Measurements from ENCODE around the gene RGS6.
A peak's percentile ranks its signal among the peaks of the same experiment; 100 is the strongest.

The RGS6 gene

DNA sequence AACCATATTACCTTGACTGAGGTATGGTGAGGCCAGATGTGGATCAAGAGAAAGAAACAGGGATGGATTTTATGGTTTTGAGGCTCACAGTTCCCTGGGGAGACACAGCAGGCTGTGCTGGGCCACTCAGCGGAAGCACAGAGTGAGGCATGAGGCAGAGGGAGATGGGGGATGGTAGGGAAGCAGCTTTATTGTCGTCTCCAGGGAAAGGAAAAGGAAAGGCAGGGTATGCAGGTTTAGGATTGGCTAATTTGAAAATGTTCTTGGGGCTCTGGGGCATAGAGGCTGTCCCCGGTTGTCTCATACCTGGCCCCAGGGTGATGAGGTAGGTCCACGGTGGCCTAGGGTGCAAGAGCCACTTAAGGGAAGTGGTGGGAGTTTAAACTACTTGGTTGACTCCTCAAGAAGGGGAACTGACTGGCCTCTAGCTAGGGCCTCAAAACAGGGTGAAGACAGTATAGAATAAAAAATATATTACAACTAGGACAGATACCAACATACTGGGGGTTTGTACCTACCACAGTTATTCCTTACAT, 322.8 kb downstream of the RGS6 start:
- no peak for DNase-seq

DNA sequence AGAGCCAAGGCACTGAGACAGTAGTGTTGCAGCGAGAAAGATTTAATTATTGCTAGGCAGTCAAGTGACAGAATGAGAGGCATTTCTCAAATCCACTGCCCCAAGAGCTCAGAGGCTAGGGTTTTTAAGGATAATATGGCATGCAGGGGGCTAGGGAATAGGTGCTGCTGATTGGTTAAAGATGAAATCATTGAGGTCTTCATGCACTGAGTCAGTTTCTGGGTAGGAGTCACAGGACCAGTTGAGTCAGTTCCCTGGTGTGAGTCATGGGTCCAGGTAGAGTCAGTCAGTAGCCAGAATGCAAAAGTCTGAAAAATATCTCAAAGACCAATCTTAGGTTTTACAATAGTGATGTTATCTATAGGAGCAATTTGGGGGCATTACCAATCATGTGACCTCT, 323.8 kb downstream of the RGS6 start:
- DNase-seq = no peak

- no peak for DNase-seq
These were observed 328.8 kb downstream of the RGS6 start for GRCh38 chr14:72261068-72261467.

- no peak for DNase-seq
These were observed 330.5 kb downstream of the RGS6 start for GRCh38 chr14:72262771-72263170.

DNA sequence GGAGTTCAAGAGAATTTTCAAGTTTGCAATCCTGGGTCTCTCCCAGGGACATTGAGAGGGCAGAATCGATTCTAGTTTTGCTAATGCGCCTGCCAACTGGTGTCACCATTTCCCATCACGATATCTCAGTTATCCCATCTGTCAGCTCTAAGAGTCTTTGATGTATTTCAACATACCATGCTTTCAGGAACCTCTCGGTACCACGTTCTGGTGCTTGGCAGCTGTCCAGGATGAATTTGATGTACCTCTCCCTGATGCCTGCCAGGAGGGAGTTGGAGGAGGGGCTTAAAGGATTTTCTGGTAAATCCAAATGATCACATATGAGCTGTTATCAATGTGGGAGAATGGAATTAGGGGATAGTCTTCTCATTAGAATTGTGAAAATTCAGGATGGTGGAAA, 332.5 kb downstream of the RGS6 start:
- no peak for DNase-seq

- no peak for DNase-seq
These were observed 338.0 kb downstream of the RGS6 start for GRCh38 chr14:72270147-72270727.

DNA sequence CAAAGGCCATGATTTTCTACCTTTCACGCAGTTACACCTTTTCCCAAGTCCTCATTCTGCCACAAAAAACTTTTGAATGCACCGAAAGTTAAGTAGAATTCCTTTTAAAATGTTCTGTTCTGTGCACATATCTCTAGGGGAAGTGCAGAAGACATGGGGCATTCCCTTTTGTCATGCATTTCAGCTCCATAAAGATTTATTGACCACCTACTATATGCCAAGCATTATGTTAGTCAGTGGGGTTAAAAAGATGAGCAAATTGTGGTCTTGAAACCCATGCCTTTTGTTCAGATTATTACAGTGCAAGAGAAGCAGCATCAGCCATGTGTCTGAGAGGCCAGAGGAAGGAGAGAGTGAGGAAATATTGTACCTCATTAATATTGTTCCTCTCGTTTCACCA, 338.5 kb downstream of the RGS6 start:
- no peak for DNase-seq

- no peak for DNase-seq
These were observed 343.0 kb downstream of the RGS6 start for GRCh38 chr14:72275242-72275641.

- no peak for DNase-seq
These were observed 346.1 kb downstream of the RGS6 start for GRCh38 chr14:72278316-72278715.

DNA sequence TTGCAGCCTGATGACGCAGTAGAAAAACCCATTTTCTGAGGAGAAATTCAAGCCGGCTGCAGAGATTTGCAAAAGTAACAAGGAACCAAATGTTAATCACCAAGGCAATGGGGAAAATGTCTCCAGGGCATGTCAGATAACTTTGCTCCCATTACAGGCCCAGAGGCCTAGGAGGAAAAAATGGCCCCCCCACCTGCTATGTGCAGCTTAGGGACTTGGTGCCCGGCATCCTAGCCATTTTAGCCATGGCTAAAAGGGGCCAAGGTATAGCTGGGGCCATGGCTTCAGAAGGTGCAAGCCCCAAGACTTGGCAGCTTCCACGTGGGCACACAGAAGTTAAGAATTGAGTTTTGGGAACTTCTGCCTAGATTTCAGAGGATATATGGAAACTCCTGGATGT, 351.9 kb downstream of the RGS6 start:
- DNase-seq = no peak

- no peak for DNase-seq
These were observed 358.0 kb downstream of the RGS6 start for GRCh38 chr14:72290241-72290640.

DNA sequence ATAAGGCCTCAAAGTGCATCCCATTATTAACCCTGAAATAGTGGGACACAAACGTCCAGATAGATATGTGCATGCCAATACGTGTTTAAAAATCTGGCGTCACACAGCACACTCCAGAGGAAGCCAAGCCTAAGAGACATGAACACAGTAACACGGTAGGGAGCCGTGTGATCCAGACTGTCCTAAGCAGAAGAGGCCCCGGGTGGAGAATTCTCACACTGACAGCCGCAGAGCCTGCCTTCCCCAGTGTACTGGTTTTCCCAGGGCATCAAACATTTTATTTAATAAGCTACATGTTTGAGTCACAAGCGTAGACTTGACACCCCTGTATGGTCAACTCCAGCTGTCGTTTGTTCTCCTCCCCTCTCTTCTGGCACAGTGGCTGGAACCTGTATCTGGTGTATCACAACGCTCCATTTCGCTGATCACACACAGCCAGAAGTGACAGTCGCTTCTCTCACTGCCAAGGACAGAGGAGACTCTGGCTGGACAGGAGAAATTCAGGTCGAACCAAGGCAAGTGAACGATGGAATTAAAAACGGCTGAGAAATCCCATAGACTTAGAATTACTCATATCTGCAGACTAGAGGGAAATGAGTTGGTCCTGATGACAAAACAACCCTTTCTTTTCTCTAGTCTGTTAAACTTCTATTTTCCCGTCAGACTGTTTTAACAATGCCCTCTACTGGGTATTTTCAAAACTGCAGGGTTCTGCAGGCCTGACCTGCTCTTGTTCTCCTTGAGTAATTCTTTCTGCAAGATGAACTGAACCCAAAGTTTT, 359.9 kb downstream of the RGS6 start:
- peak; percentile 40 to 76 for DNase-seq

GRCh38 chr14:72292689-72293024, 360.4 kb downstream of the RGS6 start:
- peak in 1 of 2 experiments; percentile 19 for DNase-seq

- no peak for DNase-seq
These were observed 369.1 kb downstream of the RGS6 start for GRCh38 chr14:72301352-72301751.

DNA sequence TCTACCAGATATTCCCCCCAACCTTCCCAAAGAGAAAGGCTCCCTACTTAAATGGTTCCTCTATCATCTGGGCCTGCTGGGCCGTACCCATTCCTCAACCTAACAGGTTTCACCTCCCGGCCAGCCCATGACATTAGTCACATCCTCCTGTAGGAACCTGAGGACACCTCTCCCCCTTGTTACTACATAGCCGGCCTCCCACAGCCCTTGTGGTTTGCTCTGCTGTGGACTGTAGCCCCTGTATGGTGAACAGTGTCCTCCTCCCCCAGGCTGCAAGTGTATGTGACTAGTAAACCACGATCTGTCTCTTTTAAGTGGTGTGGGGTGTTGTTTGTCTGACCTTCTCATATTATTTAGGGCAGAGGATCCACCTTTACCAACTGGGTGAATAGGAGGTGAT, 371.7 kb downstream of the RGS6 start:
- DNase-seq = no peak

- DNase-seq = no peak
These were observed 373.3 kb downstream of the RGS6 start for GRCh38 chr14:72305561-72305960.

DNA sequence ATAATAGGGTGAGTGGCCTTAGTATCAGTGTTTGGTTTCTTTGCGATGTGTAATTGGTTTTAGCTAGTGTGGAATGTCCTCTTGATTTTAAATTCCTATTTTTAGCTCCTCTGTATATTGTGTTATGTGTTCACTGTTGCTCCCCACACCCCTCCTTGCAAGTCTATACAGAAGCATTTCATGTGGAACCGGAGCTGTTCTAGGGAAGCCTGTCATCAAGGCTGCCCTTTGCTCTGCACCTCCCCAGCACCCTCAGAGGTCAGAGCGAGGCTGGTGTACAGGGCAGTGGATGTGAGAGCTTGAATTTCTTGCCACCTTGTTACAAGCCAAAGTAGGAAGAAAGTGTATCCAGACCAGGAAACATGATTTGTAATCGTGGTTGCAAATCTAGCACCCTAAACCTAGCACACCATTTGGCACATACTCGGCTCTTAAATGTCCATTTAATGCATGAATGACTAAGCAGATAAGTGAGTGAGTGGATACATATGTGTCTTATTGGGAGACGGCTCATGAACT, 376.8 kb downstream of the RGS6 start:
- no peak for DNase-seq

- no peak for DNase-seq
These were observed 378.9 kb downstream of the RGS6 start for GRCh38 chr14:72311116-72311515.

DNA sequence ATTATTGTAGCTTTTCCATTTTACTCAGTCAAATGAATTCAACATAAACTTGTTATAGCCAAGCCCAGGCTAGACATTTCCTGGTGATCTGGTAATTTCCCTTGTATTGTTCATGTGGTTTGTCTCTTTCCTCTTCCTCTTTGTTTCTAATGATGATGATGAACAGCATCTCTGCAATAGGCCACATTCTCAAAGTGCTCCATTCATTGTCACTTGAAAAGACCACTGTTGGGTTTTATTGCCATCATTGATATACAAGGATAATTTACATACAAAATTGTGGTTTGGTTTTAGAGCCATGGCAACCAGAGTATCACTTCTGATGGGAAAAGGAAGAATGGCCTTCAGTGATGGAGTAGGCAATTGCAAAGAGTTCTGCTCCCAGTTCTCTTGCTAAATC, 379.3 kb downstream of the RGS6 start:
- DNase-seq = peak; percentile 5 to 49

DNA sequence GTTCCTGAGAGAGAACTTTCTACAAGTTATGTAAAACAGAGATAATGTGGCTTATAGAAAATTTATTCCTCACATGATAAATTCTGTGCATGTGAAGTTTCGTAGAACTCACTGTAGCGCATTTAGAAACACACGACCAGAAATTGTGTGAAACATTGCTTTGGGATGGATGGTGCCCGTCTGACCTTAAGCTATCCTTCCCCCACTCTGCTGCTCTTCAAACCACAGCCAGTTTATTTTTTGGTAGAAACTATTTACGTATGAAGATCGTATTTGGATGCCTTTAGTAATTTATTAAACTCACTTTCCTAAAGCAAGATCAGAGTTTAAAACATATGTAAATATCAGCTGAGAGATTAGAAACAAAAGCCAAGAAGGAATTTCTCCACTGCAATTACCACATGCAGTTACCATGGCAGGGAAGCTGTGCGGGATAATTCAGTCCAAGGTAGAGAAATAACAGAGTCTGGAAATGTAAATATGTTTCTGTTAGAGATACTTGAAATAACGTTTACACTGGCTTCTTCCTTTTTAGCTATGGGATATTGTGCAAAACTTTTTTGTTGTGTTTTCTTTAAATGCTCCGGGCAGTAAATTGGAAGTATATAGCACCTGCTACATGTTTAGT, 382.7 kb downstream of the RGS6 start:
- no peak for DNase-seq

DNA sequence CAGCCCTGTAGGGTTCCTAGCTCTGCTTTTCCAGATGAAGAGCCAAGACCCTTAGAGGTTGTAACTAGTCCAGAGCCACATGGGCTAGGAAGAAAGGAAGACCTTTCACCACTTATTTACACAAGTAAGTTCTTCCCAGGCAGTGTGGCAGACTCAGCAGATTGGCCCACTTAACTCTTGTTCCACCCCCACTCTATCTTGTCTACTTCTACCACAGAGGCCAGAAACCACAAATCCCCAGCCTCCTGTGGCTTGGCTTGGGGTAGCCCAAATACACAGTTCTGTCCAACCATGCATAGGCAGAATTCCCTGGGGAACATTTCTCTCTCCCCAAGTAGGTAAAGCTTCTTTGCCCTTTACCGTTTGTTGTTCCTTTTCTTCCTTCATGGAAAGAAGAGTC, 383.5 kb downstream of the RGS6 start:
- no peak for DNase-seq

GRCh38 chr14:72318648-72319047, 386.4 kb downstream of the RGS6 start:
- DNase-seq = no peak

DNA sequence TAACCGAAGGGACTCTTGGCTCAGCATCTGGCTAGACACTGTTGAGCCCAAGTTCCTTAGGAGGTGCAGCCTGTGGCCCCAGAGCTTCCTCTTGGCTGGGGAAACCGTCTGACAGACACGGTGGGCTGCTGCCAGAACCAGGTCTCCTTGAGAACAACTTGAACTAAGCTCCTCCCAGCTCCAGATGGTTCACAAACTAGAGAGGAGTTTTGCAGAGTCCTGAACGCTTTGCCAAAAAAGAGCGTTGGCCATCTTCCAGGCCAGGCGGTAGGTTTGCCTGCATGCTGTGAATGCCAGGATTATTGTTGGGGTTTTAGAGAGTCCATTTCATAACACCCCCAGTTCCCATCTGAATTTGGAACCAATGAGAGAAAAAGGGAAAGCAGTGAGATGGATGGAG, 399.8 kb downstream of the RGS6 start:
- no peak for DNase-seq

- no peak for DNase-seq
These were observed 400.6 kb downstream of the RGS6 start for GRCh38 chr14:72332871-72333270.
